HG02588 (cell line): ENCODE data around the gene CYP4F3.
"Not testable (repeated sequence)": the region's sequence is repeated elsewhere in the genome, so short reads cannot be mapped to it uniquely, and the experiment has no call there.

Experiments
- ATAC-seq: cut with Tn5 transposase; IDR thresholded peaks from one replicate; pipeline ENCODE4 v1.9.1; 2021; ENCODE audit warnings: mild to moderate bottlenecking, moderate library complexity; ENCODE audit not compliant: unreplicated experiment

The CYP4F3 gene, protein sequence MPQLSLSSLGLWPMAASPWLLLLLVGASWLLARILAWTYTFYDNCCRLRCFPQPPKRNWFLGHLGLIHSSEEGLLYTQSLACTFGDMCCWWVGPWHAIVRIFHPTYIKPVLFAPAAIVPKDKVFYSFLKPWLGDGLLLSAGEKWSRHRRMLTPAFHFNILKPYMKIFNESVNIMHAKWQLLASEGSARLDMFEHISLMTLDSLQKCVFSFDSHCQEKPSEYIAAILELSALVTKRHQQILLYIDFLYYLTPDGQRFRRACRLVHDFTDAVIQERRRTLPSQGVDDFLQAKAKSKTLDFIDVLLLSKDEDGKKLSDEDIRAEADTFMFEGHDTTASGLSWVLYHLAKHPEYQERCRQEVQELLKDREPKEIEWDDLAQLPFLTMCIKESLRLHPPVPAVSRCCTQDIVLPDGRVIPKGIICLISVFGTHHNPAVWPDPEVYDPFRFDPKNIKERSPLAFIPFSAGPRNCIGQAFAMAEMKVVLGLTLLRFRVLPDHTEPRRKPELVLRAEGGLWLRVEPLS

DNA sequence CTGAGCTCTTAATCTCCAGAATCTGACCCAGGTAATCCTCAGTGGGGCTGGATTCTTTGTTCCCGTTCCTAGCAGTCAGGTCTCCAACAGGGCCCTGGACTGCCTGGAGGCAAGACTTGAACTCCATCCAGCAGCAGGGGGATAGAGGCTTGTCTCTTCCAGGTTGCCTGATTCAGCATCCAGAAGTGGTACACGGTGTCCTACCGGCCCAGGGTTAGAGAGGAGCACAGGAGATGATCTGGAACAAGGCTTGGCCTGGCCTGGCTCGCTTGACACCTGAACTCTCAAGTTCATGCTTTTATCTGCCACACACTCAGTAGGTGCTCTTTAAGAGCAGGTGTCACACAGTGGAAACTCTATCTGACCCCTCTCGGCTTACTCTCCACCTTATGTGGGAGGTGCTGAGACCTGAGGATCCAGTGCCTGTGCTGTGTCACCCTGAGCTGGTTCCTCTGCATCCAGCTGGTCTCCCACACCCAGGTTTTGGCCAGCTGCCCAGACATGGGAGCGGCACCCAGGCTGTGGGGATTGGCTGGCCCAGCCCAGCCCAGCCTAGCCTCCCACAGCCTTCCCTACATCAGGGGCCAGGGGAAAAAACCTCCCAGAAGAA is at the start of gene CYP4F3:
Gene CYP4F3, plus strand, starts transcription at position 604 of the 610 bp plus-strand sequence. CDS start 519 bp downstream, outside the sequence.
- no peak for ATAC-seq

DNA sequence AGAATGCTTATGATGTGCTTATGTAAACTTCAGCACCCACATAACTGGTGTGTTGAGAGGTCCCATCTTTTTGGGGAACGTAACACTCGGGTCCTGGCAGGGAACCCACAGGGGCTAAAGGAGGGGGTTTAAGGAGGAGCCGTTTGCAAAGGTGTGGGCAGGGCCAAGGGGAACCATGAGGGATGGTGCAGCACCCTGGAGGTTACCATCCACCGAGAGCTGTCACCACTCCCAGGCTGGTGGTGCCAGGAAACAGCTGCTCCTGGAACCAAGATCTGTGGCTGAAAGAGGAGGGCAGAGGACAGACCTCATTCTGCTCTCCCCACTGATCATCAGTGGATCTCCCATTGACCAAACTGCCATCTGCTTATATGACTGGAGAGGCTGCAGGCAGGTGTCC is 48.9 kb upstream of the CYP4F3 start:
- no peak for ATAC-seq

DNA sequence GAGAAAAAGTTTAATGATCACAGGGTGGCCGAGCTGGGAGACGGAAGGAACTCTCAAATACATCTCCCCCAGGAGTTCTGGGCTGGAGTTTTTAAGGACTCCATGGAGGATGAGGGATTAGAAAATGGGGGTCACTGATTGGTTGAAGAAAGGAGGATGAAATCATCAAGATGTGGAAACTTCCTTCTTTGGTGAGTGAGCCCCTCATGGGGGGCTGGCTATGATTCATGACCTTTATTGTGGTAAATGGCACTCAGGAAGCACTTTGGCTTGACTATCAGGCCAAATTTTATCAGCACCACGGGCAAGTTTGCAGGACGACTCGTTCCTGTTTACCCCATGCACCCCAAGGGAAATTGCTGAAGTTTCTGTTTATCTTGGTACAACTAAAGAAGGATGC is 48.2 kb upstream of the CYP4F3 start:
- not testable (repeated sequence) for ATAC-seq

DNA sequence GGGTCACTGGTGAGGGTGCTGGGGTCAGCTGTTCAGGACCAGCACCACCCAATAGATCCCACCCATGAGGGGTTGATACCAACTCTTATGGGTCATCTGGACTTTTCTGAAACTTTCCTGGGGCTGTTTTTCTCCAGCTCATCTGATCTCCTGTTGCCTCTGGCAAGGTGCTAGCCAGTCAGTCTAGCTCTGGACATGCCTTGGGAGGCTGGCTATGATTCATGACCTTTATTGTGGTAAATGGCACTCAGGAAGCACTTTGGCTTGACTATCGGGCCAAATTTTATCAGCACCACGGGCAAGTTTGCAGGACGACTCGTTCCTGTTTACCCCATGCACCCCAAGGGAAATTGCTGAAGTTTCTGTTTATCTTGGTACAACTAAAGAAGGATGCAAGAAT is 46.9 kb upstream of the CYP4F3 start:
- ATAC-seq, result not testable (repeated sequence)

DNA sequence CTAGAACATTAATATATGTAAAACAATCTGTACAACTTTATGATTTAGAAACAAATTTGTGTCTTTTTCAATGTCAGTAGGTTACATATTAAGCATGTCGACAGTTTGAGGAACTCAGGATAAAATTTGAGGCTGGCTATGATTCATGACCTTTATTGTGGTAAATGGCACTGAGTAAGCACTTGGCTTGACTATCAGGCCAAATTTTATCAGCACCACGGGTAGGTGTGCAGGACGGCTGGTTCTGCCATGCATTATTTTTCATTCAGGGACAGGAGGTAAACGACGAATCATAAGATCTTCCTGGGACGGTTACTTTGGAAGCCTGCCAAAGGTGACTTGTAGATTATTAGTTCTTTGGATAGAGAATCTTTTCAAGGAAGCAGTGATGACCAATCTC is 45.6 kb upstream of the CYP4F3 start:
- no peak for ATAC-seq

DNA sequence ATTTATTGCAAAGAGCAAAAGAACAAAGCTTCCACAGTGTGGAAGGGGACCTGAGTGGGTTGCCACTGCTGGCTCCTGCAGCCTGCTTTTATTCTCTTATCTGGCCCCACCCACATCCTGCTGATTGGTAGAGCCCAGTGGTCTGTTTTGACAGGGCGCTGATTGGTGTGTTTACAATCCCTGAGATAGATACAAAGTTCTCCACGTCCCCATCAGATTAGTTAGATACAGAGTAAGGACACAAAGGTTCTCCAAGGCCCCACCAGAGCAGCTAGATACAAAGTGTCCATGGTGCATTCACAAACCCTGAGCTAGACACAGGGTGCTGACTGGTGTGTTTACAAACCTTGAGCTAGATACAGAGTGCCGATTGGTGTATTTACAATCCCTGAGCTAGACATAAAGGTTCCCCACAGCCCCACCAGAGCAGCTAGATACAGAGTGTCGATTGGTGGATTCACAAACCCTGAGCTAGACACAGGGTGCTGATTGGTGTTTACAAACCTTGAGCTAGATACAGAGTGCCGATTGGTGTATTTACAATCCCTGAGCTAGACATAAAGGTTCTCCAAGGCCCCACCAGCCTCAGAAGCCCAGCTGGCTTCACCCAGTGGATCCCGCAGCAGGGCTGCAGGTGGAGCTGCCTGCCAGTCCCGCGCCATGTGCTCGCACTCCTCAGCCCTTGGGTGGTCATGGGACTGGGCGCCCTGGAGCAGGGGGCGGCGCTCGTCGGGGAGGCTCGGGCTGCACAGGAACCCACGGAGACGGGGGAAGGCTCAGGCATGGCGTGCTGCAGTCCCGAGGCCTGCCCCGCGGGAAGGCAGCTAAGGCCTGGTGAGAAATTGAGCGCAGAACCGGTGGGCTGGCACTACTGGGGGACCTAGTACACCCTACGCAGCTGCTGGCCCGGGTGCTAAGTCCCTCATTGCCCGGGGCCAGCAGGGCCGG is 32.4 kb upstream of the CYP4F3 start:
- ATAC-seq, result not testable (repeated sequence)

DNA sequence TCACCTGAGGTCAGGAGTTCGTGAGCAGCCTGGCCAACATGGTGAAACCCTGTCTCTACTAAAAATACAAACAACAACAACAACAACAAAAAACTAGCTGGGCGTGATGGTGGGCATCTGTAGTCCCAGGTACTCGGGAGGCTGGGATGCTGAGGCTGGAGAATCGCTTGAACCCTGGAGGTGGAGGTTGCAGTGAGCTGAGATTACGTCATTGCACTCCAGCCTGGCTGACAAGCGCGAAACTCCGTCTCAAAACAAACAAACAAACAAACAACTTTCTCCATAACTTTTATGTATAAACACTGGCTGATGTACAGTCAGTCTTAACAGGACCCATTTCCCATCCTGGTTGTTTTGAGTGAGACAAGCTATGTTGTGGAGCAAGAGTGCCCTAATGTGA is 31.4 kb upstream of the CYP4F3 start:
- no peak for ATAC-seq

DNA sequence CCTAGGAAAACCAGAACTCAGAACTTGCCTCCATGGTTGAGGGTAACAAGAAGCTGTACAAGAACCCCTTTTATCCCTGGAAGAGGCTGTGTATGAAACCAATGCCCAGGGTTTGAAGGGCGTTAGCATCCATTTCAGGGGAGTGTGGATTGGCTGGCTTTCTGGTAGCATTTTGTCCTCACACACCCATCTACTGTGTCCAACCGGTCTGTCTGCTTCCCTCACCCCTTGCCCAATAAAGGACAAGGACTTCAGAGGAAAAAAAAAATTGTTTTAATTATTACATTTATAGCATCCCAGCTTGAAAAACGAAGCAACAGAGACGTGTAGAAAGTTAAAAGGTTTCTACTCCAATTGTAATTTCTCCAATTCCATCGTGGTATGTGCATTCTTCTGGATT is 28.4 kb upstream of the CYP4F3 start:
- no peak for ATAC-seq

DNA sequence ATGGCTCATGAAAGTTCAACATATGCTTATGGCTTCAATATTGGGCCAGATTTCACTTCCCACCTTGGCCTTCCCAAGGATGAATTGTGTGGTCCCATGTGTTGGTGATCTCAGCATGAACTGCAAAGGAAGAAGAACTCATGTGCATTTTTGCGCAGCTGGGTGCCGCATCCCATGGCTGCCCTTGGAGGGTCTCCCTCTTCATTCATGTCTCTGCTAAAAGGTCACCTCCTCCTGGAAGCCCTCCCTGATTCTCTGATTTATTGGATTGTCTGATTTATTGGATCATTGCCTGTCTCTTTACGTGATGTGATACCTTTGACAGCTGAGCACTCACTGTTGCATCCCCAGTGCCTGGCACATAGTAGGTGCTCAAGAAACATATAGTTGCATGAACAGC is 27.4 kb upstream of the CYP4F3 start:
- ATAC-seq, result no peak

DNA sequence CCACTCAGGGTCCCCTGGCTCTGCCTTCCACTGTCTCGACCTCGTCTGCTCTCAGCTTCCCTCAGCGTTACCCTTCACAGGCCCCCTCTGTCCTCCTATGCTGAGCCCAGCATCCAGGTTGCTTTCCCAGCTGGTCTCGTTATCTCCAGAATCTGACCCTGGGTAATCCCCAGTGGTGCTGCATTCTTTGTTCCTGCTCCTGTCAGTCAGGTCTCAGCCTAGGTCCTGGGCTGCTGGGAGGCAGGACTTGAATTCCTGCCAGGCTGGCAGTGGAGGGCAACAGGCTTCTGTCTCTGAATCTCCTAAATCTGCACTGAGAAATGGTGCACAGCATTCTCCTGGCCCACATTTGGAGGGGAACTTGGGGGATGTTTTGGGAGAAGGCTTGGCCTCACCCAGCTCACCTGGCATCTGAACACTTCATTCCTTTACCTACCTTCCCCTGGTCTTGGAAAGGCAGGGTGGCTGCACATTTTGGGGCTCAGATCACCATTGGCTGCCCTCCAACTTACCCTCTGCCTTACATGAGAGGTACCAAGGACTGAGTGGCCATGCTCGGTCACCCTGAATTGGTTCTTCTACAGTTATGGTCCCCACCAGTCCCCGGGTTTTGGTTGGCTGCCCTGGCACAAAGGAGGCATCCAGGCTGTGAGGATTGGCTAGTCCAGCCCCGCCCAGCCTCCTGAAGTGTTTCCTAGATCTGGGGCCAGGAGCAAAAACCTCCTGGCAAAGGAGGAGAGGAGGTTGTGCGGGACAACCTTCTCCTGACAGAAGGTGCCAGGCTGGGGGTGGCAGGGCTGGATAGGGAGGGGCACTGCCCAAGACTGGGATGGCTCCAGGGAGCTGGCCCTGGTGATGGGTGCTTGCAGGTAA is 26.0 kb upstream of the CYP4F3 start, which contains the start of gene CYP4F8:
Gene CYP4F8, plus strand, starts transcription at position 712 of the 873 bp plus-strand sequence. CDS start 399 bp downstream, outside the sequence.
- ATAC-seq, result no peak

DNA sequence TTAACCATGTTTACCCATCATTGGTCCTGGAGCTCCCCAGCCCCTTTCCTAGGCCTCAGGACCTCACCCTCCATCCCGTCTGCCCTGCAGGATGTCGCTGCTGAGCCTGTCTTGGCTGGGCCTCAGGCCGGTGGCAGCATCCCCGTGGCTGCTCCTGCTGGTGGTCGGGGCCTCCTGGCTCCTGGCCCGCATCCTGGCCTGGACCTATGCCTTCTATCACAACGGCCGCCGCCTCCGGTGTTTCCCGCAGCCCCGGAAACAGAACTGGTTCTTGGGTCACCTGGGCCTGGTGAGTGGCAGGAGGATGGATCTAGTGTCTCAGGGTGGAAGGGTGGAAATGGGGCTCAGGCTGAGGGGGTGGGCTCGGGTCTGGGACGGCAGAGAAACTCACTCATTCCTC is 25.2 kb upstream of the CYP4F3 start:
- ATAC-seq, result no peak

DNA sequence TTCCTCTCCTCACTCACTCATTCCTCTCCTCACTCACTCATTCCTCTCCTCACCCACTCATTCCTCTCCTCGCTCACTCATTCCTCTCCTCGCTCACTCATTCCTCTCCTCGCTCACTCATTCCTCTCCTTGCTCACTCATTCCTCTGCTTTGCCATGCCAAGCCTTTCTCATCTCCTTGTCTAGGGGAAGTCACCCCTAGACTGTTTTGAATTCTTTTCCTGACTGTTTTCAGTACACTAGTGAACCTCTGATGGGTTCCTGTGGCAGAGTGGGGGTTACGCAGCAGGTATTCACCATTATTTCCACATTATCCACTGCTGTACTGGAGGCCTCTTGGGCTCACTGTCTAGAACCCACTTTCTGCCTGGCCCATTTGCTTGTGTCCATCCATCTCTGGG is 24.5 kb upstream of the CYP4F3 start:
- ATAC-seq, result no peak

DNA sequence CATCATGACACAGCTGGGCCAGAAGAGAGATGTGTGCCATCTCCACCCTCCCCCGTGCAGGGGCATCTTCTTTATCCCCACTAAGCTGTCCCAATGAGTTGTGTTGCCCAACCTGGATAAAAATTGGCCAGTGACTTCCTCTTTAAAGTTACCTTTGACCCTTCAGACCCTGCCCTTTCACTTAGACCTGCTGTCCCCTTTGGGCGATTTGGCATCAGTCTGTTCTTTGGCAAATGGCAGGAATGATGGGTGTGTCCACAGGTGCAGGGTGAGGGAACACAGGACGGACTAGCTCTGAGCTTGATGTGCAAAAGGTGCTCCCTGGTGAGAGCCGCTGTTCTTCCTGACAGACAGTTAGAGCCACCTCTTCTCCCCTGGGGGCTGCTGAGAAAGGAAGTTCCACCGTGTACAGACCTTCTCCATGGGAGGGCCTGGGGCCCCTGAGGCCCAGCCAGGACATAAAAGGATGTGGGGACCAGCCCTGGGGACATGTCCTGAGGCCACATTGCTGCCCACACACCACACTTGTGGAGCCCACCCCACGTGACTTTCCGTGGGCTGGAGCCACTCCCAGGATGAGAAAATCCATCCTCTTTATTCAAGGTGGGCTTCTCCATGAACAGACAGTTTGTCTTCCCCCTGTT is 23.9 kb upstream of the CYP4F3 start:
- no peak for ATAC-seq

DNA sequence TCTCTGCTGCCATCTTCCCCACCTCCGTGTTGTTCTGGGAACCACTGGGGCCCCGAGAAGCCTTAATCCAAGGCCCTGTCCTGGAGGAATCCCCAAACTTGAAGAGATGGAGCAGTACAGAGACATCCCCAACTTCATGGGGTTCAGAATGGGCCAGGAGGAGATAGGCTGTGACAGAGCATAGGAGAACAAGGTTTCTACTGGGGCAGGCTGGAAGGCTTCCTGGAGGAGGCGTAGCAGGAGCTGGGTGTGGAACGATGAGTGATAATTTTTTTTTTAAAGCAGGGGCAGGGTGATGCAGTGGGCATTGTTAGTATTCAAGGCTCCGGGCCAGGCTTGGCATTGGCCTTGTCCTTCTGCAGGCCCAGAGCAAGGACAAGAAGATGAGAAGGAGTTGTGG is 22.4 kb upstream of the CYP4F3 start:
- no peak for ATAC-seq

DNA sequence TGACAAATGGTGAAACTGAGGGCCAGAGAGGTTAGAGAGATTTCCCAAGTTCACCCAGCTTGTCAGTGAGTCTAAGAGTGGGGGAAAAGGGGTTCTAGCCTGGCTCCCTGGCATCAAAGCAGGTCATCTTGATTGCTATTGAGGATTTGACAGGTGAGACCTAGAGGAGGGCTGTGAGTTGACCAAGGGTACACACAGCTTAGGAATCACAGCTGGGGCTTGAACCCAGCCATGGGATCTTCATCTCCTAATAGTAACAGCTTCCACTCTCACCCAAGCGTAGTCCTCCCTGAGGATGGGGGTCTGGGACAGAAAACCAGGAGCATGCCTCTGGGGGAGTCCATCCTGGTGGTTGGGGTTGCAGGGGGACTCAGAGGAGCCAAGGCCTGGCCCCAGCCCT is 18.9 kb upstream of the CYP4F3 start:
- no peak for ATAC-seq

DNA sequence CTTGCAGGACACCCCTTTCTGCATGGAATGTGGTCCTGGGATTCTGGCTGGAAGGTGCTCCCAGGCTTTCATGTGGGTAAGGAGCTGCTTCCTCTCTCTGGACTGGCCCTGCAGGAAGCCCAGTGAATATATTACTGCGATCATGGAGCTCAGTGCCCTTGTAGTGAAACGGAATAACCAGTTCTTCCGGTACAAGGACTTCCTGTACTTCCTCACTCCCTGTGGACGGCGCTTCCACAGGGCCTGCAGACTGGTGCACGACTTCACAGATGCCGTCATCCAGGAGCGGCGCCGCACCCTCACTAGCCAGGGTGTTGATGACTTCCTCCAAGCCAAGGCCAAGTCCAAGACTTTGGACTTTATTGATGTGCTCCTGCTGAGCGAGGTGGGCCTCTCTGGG is 17.7 kb upstream of the CYP4F3 start:
- no peak for ATAC-seq

DNA sequence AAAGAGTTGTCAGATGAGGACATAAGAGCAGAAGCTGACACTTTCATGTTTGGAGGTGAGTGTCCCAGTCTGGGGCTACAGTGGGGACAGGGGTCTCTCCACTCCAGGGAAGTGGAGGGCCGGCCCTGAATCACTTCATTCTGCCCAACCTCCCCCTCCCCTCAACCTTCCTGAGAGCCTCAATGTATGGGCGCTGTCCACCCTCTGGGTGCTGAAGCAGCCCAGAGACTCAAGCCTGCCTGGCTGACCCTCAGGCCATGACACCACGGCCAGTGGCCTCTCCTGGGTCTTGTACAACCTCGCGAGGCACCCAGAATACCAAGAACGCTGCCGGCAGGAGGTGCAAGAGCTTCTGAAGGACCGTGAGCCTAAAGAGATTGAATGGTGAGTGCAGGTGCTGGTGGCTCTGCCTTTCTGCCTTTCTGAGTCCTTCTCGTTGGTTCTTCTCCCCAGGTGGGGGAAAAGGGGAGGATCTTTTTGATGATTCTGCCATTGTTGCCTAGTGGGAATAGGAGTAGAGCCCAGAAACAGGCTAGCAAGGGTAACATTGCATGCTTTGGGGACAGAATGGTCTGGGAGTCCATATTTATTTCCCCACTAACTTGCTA is 16.9 kb upstream of the CYP4F3 start:
- ATAC-seq, result no peak

DNA sequence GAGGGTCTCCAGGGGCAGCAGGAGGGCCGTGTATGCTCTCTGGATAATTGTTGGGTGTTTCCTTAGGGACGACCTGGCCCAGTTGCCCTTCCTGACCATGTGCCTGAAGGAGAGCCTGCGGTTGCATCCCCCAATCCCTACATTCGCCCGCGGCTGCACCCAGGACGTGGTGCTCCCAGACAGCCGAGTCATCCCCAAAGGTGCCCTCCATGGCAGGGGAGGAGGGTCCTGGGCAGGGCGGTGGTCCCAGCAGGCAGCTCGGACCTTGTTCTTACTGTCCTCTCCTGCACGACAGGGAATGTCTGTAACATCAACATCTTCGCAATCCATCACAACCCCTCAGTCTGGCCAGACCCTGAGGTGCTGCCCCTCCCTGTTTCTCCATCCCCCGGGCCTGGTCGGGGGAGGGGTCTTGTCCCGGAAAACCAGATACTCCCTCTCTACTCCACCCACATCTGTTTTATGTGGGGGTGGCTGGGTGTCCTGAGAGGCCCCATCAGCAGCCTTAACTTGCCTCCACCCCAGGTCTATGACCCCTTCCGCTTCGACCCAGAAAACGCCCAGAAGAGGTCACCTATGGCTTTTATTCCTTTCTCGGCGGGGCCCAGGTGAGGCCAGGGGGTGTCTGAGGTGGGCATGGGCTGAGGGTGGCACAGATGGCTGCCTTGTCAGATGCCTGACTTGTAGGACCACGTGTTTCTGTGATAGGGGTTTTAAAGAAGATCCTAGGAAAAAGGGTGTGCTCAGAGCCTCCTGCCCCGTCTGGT is 12.3 kb upstream of the CYP4F3 start:
- ATAC-seq, result no peak
